H1 (cell line): ENCODE measurements around the gene OSBP2. TPM values are rescaled to one million over a fixed set of nuclear protein-coding genes. Genes with fewer than 3 reads are reported as not detected.
A peak's percentile ranks its signal among the peaks of the same experiment; 100 is the strongest.
"Not testable (repeated sequence)": the region's sequence is repeated elsewhere in the genome, so short reads cannot be mapped to it uniquely, and the experiment has no call there.

Experiments used
- CTCF ChIA-PET: fragments of 300-600 bp; sonication (Branson Sonifier 250); formaldehyde crosslinking; loops from one replicate; lab custom pipeline; 2021; ENCODE audit not compliant: partially characterized antibody; lab: Charles Lee
- POLR2A ChIA-PET: fragments of 300-600 bp; sonication (Branson Sonifier 250); formaldehyde crosslinking; loops from one replicate; lab custom pipeline; 2021; ENCODE audit warnings: inconsistent platforms; ENCODE audit not compliant: partially characterized antibody; lab: Charles Lee
- DNase-seq, 2 experiments: peaks; one replicate each; pipeline versions ENCODE4 v3.0.0 to v3.0.0-alpha.2; 2010 to 2022; ENCODE audit warnings: low spot score in 2 of 2, low read depth in 1 of 2, mixed read lengths in 1 of 2
- FAIRE-seq: peaks from 2 replicates; lab custom pipeline; 2011; peaks lifted over from hg19 to GRCh38; lab: Jason Lieb, UNC
- H2AFZ ChIP-seq: 2 replicates; pipeline ENCODE4 v1.8.1; 2012; ENCODE audit warnings: low read length, inconsistent platforms
- H2AK5ac ChIP-seq: 2 replicates; pipeline ENCODE4 v1.6.1; 2013; ENCODE audit warnings: low read depth, low read length
- H2BK120ac ChIP-seq: replicated peaks from 2 replicates; pipeline ENCODE3; 2013; ENCODE audit warnings: low read depth, low read length, inconsistent platforms
- H2BK12ac ChIP-seq: 2 replicates; pipeline ENCODE4 v1.6.1; 2013; ENCODE audit warnings: low read depth, low read length
- H2BK15ac ChIP-seq: 2 replicates; pipeline ENCODE4 v1.6.1; 2013; ENCODE audit warnings: low read length
- H2BK20ac ChIP-seq: 2 replicates; pipeline ENCODE4 v1.6.1; 2013; ENCODE audit warnings: low read length
- H2BK5ac ChIP-seq: 2 replicates; pipeline ENCODE4 v1.6.1; 2013; ENCODE audit warnings: low read depth, low read length
- H3K14ac ChIP-seq: 2 replicates; pipeline ENCODE4 v1.6.1; 2013; ENCODE audit warnings: inconsistent platforms; ENCODE audit not compliant: insufficient read length
- H3K18ac ChIP-seq: 2 replicates; pipeline ENCODE4 v1.6.1; 2013; ENCODE audit warnings: low read length; ENCODE audit errors: extremely low read depth
- H3K23ac ChIP-seq: 2 replicates; pipeline ENCODE4 v1.6.1; 2013; ENCODE audit warnings: inconsistent platforms; ENCODE audit not compliant: insufficient read length
- H3K23me2 ChIP-seq: 2 replicates; pipeline ENCODE4 v1.6.1; 2013; ENCODE audit warnings: low read depth, low read length
- H3K27ac ChIP-seq: 2 replicates; pipeline ENCODE4 v1.6.1; 2011; ENCODE audit warnings: low read depth, low read length, inconsistent platforms
- H3K27me3 ChIP-seq, 4 experiments: replicated peaks in 1 of 4; 1 replicate in 1 of 4; 2 replicates in 3 of 4; pipeline versions ENCODE4 v1.6.1 to v1.8.1; 2011 to 2013; ENCODE audit warnings: low read length in 3 of 4, mild to moderate bottlenecking in 3 of 4, inconsistent platforms in 2 of 4, mixed read lengths in 2 of 4, moderate library complexity in 1 of 4; ENCODE audit not compliant: control insufficient read depth in 3 of 4, insufficient read depth in 3 of 4; ENCODE audit errors: extremely low read depth in 1 of 4
- H3K36me3 ChIP-seq, 4 experiments: 2 replicates each; pipeline versions ENCODE4 v1.6.1 to v1.8.1; 2011 to 2013; ENCODE audit warnings: mild to moderate bottlenecking in 4 of 4, low read length in 3 of 4, moderate library complexity in 2 of 4, control low read depth in 1 of 4, inconsistent platforms in 1 of 4; ENCODE audit not compliant: insufficient read depth in 4 of 4, control insufficient read depth in 2 of 4
- H3K4ac ChIP-seq: replicated peaks from 2 replicates; pipeline ENCODE3; 2013; ENCODE audit warnings: low read length, low read depth, mixed read lengths, inconsistent platforms; ENCODE audit not compliant: insufficient read length
- H3K4me1 ChIP-seq, 4 experiments: replicated peaks in 1 of 4; 1 replicate in 1 of 4; 2 replicates in 3 of 4; pipeline versions ENCODE4 v1.6.1 to v1.8.1; 2011 to 2013; ENCODE audit warnings: low read length in 3 of 4, inconsistent platforms in 2 of 4, mixed read lengths in 1 of 4; ENCODE audit not compliant: insufficient read depth in 4 of 4, control insufficient read depth in 3 of 4
- H3K4me2 ChIP-seq, 2 experiments: 2 replicates each; pipeline versions ENCODE4 v1.6.1 to v1.8.1; 2011 to 2013; ENCODE audit warnings: low read depth in 2 of 2, low read length in 2 of 2, control low read depth in 1 of 2, inconsistent platforms in 1 of 2, mild to moderate bottlenecking in 1 of 2; ENCODE audit not compliant: insufficient read depth in 1 of 2
- H3K4me3 ChIP-seq, 4 experiments: fragments of 200-600, 300-600 bp in 1 of 4; sonication (generic), shearing (Covaris generic), sonication (Bioruptor Twin) in 1 of 4; 2 replicates each; pipeline versions ENCODE4 v1.5.1 to v1.8.1; 2011 to 2016; ENCODE audit warnings: low read length in 4 of 4, low read depth in 3 of 4, control low read depth in 2 of 4, inconsistent platforms in 2 of 4, mild to moderate bottlenecking in 2 of 4, mixed read lengths in 1 of 4, moderate library complexity in 1 of 4; ENCODE audit not compliant: insufficient read depth in 2 of 4; ENCODE audit errors: extremely low read depth in 1 of 4
- H3K56ac ChIP-seq: replicated peaks from 2 replicates; pipeline ENCODE3; 2013; ENCODE audit warnings: low read depth, mild to moderate bottlenecking, mixed read lengths, low read length, inconsistent platforms; ENCODE audit not compliant: insufficient read length
- H3K79me1 ChIP-seq: 2 replicates; pipeline ENCODE4 v1.6.1; 2013; ENCODE audit warnings: low read depth, low read length, control low read depth
- H3K79me2 ChIP-seq, 2 experiments: 2 replicates each; pipeline versions ENCODE4 v1.6.1 to v1.8.1; 2012 to 2013; ENCODE audit warnings: low read length in 2 of 2, mild to moderate bottlenecking in 2 of 2, inconsistent platforms in 1 of 2; ENCODE audit not compliant: insufficient read depth in 2 of 2, control insufficient read depth in 1 of 2
- H3K9ac ChIP-seq, 4 experiments: replicated peaks in 1 of 4; 1 replicate in 1 of 4; 2 replicates in 3 of 4; pipeline versions ENCODE4 v1.6.1 to v1.8.1; 2011 to 2013; ENCODE audit warnings: low read depth in 3 of 4, low read length in 3 of 4, control low read depth in 2 of 4, mild to moderate bottlenecking in 2 of 4, moderate library complexity in 2 of 4, inconsistent platforms in 1 of 4; ENCODE audit errors: extremely low read depth in 1 of 4
- H3K9me3 ChIP-seq, 2 experiments: 2 replicates each; pipeline versions ENCODE4 v1.6.1 to v1.8.1; 2012 to 2013; ENCODE audit warnings: mild to moderate bottlenecking in 2 of 2, moderate library complexity in 2 of 2, control low read depth in 1 of 2, inconsistent platforms in 1 of 2, low read depth in 1 of 2, low read length in 1 of 2, mixed read lengths in 1 of 2; ENCODE audit not compliant: insufficient read depth in 2 of 2
- H4K20me1 ChIP-seq, 2 experiments: replicated peaks in 1 of 2; 2 replicates each; pipeline versions ENCODE3 to v1.8.1; 2011 to 2013; ENCODE audit warnings: inconsistent platforms in 2 of 2, low read length in 2 of 2, mild to moderate bottlenecking in 1 of 2; ENCODE audit not compliant: insufficient read depth in 2 of 2, control insufficient read depth in 1 of 2
- H4K5ac ChIP-seq: 2 replicates; pipeline ENCODE4 v1.6.1; 2013; ENCODE audit warnings: low read length, low read depth, mixed read lengths, inconsistent platforms; ENCODE audit not compliant: insufficient read length
- H4K8ac ChIP-seq: 2 replicates; pipeline ENCODE4 v1.8.0; 2013; ENCODE audit warnings: mild to moderate bottlenecking, moderate library complexity, low read length, inconsistent platforms; ENCODE audit not compliant: insufficient read depth; ENCODE audit errors: extremely low read depth
- H4K91ac ChIP-seq: replicated peaks from 2 replicates; pipeline ENCODE3; 2013; ENCODE audit warnings: low read length, mixed read lengths, inconsistent platforms; ENCODE audit not compliant: insufficient read length
- TBP ChIP-seq: IDR thresholded peaks from 2 replicates; pipeline ENCODE4 v1.6.1; 2011; ENCODE audit warnings: low read depth, low read length, improper control_type of control experiment
- WGBS, 2 experiments: shearing (Covaris generic) in 1 of 2; methylation state at CpG; one replicate each; pipeline versions ENCODE4 v1.1.6 to v1.1.7; 2013 to 2015; ENCODE audit warnings: low lambda C conversion rate in 2 of 2, mixed read lengths in 2 of 2, inconsistent platforms in 1 of 2, low coverage in 1 of 2, missing lambda C conversion rate in 1 of 2; ENCODE audit not compliant: insufficient replicate concordance in 2 of 2, insufficient coverage in 1 of 2, insufficient read length in 1 of 2; ENCODE audit errors: extremely low coverage in 1 of 2, missing lambda C conversion rate in 1 of 2; 5-methylcytosine and 5-hydroxymethylcytosine counted together
- polyA plus RNA-seq, 7 experiments: library from polyadenylated mRNA; depleted of rRNA in 3 of 7; stranded (reverse) in 5 of 7; unstranded in 2 of 7; fragments of >200 nt in 5 of 7; fragments of 200-250 nt in 2 of 7; gene quantifications; 1 replicate in 5 of 7; 2 replicates in 1 of 7; 4 replicates in 1 of 7; pipeline versions ENCODE4 v1.2.1 to v1.2.3, GENCODE V29; 2011 to 2013; ENCODE audit warnings: missing spikeins in 2 of 7, mixed read lengths in 2 of 7
- total RNA-seq: library from RNA; stranded (reverse); fragmentation: NEBNext Ultra II Directional; extraction: Animal tissue kit (Norgen Biotek cat#: 25700); gene quantifications from 2 replicates; pipeline ENCODE4 v1.2.1, GENCODE V29; 2021

Gene OSBP2
- total and polyA plus RNA-seq, 2 of the 8 experiments (the other 6 are each of a cell fraction or from before 2014, with no cell fraction given), result 3.4 to 3.7 TPM

- H3K23ac ChIP-seq, result no peak overlapping the region
- no peaks in the 10 kb centered on the region for H4K20me1 ChIP-seq
- no peak overlapping the region for H2BK120ac ChIP-seq
- H4K8ac ChIP-seq, result no peak overlapping the region
- H3K23me2 ChIP-seq, result no peaks in the 10 kb centered on the region
- H3K27ac ChIP-seq, result no peak overlapping the region
- no peak overlapping the region for H3K14ac ChIP-seq
- H3K9ac ChIP-seq, result no peak overlapping the region
- H2BK5ac ChIP-seq, result no peak overlapping the region
- H3K4me1 ChIP-seq, result peaks cover 0 to 3% (median under 1%) of the 10 kb centered on the region in 4 experiments; a peak in 4 of 7 replicates
- H4K5ac ChIP-seq, result no peak overlapping the region
- no peak overlapping the region for H2BK20ac ChIP-seq
- no peak for TF ChIP-seq TBP
- H3K18ac ChIP-seq, result no peak overlapping the region
- no peak for DNase-seq
- POLR2A ChIA-PET, result no interaction called here
- WGBS, 2 experiments, result 87% methylated on average over 7 of the region's 7 CpGs; no CpG with 5 or more reads in 1 of the 2 experiments
- no peak overlapping the region for H4K91ac ChIP-seq
- peak overlapping the region; percentile 24; the same call in 1 of the 2 replicates for H2AK5ac ChIP-seq
- H2BK12ac ChIP-seq, result no peak overlapping the region
- CTCF ChIA-PET, result interaction anchor here (0.7 to 2.6 kb wide), 4 partner anchors 10 to 126 kb away, joined by 3 to 7 read pairs (median 4); no protein-coding TSS in a partner anchor
- no peaks in the 10 kb centered on the region; the same call in 1 of the 2 replicates for H3K79me1 ChIP-seq
- no peak overlapping the region for H3K56ac ChIP-seq
- no peak overlapping the region for H3K4me3 ChIP-seq
- H3K36me3 ChIP-seq, result no peaks in the 10 kb centered on the region
- no peak overlapping the region for H2AFZ ChIP-seq
- H3K4ac ChIP-seq, result no peak overlapping the region
- H3K9me3 ChIP-seq, result no peaks in the 10 kb centered on the region
- H3K4me2 ChIP-seq, result no peak overlapping the region
- no peak for FAIRE-seq
- no peaks in the 10 kb centered on the region for H3K79me2 ChIP-seq
- no peaks in the 10 kb centered on the region for H3K27me3 ChIP-seq
- no peak overlapping the region for H2BK15ac ChIP-seq
These were observed 38.5 kb downstream of the OSBP2 start for GRCh38 chr22:30733181-30733631.

GRCh38 chr22:30740007-30740406, 45.3 kb downstream of the OSBP2 start:
- H2BK20ac ChIP-seq, DNase-seq, H3K23ac ChIP-seq, H3K79me2 ChIP-seq, H3K14ac ChIP-seq, H3K36me3 ChIP-seq, H2BK15ac ChIP-seq, H3K27ac ChIP-seq, H2AFZ ChIP-seq, H3K4me3 ChIP-seq, H2BK120ac ChIP-seq, H3K9me3 ChIP-seq, H4K8ac ChIP-seq, H2BK5ac ChIP-seq, H3K18ac ChIP-seq, H3K27me3 ChIP-seq, H3K23me2 ChIP-seq, H2AK5ac ChIP-seq, H2BK12ac ChIP-seq, H4K5ac ChIP-seq, H3K4me2 ChIP-seq, POLR2A ChIA-PET, H3K56ac ChIP-seq, H4K91ac ChIP-seq, H4K20me1 ChIP-seq, FAIRE-seq, H3K79me1 ChIP-seq, H3K4ac ChIP-seq, H3K9ac ChIP-seq: not testable (repeated sequence)
- H3K4me1 ChIP-seq, result peaks cover 0 to 12% (median 3%) of the 10 kb centered on the region in 4 experiments; a peak in 4 of 7 replicates
- 80% methylated on average over 7 of the region's 7 CpGs; no CpG with 5 or more reads in 1 of the 2 experiments for WGBS, 2 experiments
- CTCF ChIA-PET, result interaction anchor here (1.0 to 2.5 kb wide), 3 partner anchors 9 to 24 kb away, joined by 3 to 12 read pairs (median 3); no protein-coding TSS in a partner anchor
